Measurements from ENCODE around the gene COMMD9.
A peak's percentile ranks its signal among the peaks of the same experiment; 100 is the strongest.
"Not testable (repeated sequence)": the region's sequence is repeated elsewhere in the genome, so short reads cannot be mapped to it uniquely, and the experiment has no call there.

Gene COMMD9

GRCh38 chr11:36289226-36289852, at the start of gene COMMD9:
COMMD9 (minus strand) TSS chr11:36289424; CDS start chr11:36289412, 12 bp downstream.
- DNase-seq (ENCODE audit: low read depth in 1 of 2, low spot score in 1 of 2) = peak; percentile 84

GRCh38 chr11:36333897-36334296, 44.7 kb upstream of the COMMD9 start:
- no peak for DNase-seq (ENCODE audit: low read depth in 1 of 2, low spot score in 1 of 2)

GRCh38 chr11:36333468-36333867, 44.2 kb upstream of the COMMD9 start:
- no peak for DNase-seq (ENCODE audit: low read depth in 1 of 2, low spot score in 1 of 2)

- DNase-seq (ENCODE audit: low read depth in 1 of 2, low spot score in 1 of 2) = no peak
Observed at GRCh38 chr11:36330411-36330810, 41.2 kb upstream of the COMMD9 start.

GRCh38 chr11:36328966-36329673, 39.9 kb upstream of the COMMD9 start:
- no peak for DNase-seq (ENCODE audit: low read depth in 1 of 2, low spot score in 1 of 2)

GRCh38 chr11:36326524-36327419, 37.5 kb upstream of the COMMD9 start:
- no peak for DNase-seq (ENCODE audit: low read depth in 1 of 2, low spot score in 1 of 2)

- DNase-seq (ENCODE audit: low read depth in 1 of 2, low spot score in 1 of 2) = not testable (repeated sequence)
Observed at GRCh38 chr11:36325403-36325802, 36.2 kb upstream of the COMMD9 start.

DNA sequence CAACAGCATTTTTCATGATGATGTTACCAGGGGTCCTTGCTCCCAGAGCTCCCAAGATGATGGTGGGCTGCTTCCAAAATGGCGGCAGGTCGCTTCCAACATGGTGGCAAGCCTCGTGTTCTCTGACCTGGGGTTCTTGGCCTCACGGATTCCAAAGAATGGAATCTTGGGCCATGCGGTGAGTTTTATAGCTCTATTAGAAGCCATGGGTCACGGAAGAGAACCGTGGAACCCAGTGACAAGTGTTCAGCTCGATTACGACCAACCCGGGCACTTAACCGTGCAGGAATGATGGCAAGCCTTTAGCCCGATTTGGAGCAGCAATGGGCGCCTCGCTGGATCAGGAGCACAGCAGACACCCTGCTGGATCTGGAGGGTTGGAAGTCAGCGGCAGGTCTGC, 35.7 kb upstream of the COMMD9 start:
- DNase-seq (ENCODE audit: low read depth in 1 of 2, low spot score in 1 of 2) = not testable (repeated sequence)

- no peak for DNase-seq (ENCODE audit: low read depth in 1 of 2, low spot score in 1 of 2)
Observed at GRCh38 chr11:36317992-36318391, 28.8 kb upstream of the COMMD9 start.

GRCh38 chr11:36316049-36316448, 26.8 kb upstream of the COMMD9 start:
- DNase-seq (ENCODE audit: low read depth in 1 of 2, low spot score in 1 of 2) = no peak

DNA sequence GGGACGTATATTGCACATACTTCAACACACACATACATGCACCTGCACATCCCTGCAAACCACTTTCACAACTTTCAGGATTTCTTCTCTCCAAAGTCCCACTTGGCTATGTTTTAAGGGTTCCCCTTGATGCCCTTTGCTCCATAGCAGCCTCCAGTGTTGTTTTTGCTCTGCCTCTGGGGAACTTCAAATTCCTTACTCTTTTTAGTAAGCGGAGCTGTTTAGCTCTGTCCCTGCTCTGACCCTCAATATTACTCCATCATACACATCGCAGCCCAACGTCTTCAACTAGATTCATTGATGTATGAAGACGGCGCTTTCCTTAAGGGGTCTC, 25.2 kb upstream of the COMMD9 start:
- DNase-seq (ENCODE audit: low read depth in 1 of 2, low spot score in 1 of 2) = no peak

DNA sequence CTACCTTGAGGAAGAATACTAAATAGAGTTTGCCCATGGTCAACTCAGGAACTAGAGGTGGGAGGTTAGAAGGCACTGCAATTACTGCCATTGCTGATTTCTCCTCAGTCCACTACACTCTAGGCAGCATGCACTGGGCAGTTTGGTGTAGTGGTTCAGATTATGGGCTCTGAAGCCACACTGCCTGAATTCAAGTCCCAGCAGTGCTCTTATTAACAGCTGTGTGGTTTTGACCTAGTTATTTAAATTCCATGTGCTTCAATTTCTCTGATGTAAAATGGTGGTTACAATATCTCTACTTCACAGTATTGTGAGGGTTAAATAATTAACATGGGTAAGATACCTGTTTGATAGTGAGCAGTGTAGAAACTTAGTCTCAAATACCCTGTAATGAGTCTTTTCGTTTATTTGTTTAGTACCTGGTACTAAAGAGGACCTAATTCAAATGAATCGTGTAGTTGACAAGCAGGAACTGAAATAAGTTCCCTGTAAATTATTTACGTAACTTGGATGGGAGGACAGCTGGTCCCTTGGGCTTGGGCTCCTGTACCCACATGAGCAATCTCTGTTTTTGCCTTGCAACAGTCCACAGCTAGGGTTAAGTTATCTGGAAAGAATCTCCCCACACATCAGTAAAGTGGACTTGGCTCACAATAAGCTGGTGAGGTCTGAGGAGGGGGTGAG, 24.7 kb upstream of the COMMD9 start:
- no peak for DNase-seq (ENCODE audit: low read depth in 1 of 2, low spot score in 1 of 2)

GRCh38 chr11:36312611-36313472, 23.6 kb upstream of the COMMD9 start:
- DNase-seq (ENCODE audit: low read depth in 1 of 2, low spot score in 1 of 2) = no peak

DNA sequence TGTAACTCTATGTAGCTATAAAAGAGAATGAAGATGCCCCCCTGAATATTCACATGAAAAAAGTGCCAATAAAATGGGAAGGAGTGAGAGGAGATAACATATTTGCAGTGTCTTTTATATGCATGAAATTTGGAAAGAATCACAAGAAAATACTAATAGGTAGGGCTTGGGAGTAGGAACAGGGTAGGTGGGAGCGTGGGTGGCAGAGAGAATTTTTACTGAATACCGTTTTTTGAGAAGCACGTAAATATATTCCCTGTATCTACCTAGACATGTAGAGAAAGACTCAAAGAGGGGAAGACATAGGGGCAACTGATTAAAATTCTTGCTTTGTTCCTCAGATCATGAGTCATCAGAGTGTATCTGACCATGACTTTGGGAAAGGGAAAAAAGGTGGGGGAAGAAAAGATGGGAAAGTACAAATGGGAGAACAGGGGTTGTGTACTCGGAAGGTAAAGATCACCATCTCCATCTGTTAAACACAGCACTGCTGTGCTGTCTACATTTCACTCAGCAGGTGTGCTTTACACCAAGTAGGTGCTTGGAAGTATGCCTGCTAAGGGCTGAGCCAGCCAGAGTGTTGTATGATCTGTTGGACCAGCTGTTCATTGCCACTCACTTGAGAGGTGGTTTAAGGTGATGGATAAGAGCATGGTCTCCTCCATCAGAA, 22.8 kb upstream of the COMMD9 start:
- DNase-seq (ENCODE audit: low read depth in 1 of 2, low spot score in 1 of 2) = no peak

DNA sequence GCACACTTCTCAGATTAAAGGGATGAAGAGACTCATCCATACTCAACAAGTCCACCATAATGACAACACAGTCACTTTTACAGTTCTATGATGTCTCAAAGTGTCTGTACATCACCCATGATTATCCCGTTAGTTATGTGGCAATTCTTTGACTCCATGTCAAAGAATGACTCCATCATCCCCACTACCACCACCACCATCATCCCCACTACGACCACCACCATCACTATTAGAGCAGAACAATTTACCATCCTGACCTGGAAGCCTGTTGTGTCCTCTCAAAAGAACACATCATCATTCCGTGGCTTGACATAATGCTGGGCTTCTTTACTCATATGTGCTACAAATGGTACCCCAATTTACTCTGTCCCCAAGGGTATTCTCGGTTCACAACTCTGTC, 20.6 kb upstream of the COMMD9 start:
- no peak for DNase-seq (ENCODE audit: low read depth in 1 of 2, low spot score in 1 of 2)

- DNase-seq (ENCODE audit: low read depth in 1 of 2, low spot score in 1 of 2) = no peak
Observed at GRCh38 chr11:36308577-36308976, 19.4 kb upstream of the COMMD9 start.

DNA sequence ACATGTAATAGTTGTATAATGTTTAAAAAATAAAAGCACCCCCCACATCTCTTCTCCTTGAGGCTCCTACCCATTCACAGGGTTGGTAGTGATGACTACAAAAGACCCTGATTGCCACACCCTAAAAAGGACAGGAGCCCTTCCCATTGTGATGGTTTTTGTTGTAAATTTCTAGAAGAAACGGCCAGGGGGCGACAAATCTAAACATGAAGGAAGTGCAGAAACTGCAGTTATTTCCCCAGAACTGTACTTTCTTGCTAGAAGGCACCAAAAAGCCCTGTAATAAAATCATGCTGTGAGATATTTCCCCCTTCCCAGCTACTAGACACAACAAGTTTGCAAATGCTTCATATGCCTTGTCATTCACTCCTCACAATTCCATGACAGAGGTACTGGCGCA, 17.7 kb upstream of the COMMD9 start:
- DNase-seq (ENCODE audit: low read depth in 1 of 2, low spot score in 1 of 2) = no peak

- DNase-seq (ENCODE audit: low read depth in 1 of 2, low spot score in 1 of 2) = no peak
Observed at GRCh38 chr11:36305047-36305446, 15.8 kb upstream of the COMMD9 start.

GRCh38 chr11:36304351-36304750, 15.1 kb upstream of the COMMD9 start:
- no peak for DNase-seq (ENCODE audit: low read depth in 1 of 2, low spot score in 1 of 2)

DNA sequence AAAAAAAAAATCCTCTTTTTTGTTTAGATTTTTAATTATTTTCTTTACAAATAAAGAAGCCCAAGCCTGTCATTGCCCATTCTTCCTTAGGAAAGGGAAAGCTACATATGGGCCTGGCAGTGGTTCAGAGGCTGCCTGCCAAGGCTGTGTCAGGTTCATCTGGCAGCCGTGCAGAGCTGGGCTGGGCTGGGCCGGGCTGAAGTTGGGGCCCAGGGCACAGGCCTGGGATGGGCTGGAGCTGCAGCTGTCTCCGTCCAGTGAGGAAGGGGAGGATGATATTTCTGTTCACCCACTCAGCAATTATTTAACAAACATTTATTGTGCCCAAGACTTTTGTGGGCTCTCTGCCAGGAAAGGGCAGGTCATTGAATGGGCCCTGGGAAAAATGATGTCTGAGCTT, 11.4 kb upstream of the COMMD9 start:
- no peak for DNase-seq (ENCODE audit: low read depth in 1 of 2, low spot score in 1 of 2)

Data from stimulated activated CD4-positive, alpha-beta T cell treated with anti-CD3 and anti-CD28 coated beads, Interleukin-15, amount 100 ng/mL, for 1 hour (primary cell).